ENCODE results near the gene R3HDML. TPM values are rescaled to one million over a fixed set of nuclear protein-coding genes. Genes with fewer than 3 reads are reported as not detected.

R3HDML gene
- total and polyA plus RNA-seq, 2 donors (not counting 1 experiment from before 2014, with no cell fraction given) = not detected

DNA sequence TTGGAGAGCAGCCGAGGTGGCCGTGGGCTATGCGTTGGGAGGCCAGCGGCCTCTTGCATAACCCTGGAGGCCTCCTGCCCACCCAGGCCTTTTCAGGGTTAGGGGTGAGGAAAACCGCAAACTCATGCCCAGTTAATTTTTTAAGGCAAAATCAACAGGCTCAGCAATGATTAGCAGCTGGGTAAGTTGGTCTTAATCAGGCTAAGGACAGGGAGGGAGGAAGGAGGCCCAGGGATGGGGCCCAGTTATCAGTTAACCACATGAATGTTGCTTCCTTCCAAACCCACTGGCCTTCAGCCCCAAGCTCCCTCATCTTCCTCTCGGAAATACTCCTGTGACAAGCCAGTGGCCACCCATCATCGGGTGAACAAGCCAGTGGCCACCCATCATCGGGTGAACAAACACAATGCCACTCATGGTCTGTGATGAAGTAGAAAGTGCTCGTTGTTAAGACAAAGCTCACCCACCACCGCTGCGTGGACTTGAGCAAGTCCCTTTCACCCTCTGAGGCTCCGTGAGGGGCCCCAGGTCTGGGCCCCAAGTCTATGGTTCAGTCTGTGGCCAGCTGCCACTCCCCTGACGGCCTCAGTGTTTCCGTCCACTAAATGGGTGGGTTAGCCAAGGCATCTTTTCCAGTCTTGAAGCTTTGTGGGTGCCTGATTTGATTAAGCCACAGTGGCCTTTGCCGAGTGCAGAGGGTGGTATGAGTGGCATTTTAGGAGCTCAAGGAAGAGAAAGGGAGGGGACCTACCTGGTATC lies 58.0 kb downstream of the R3HDML start:
- H3K4me3 ChIP-seq (ENCODE audit: control extremely low read depth in 1 of 5, extremely low read depth in 1 of 5, insufficient read depth in 1 of 5, low read depth in 2 of 5, low read length in 4 of 5) = no peak overlapping the region
- H3K27ac ChIP-seq (ENCODE audit: low read length in 2 of 2) = no peak overlapping the region
- H2AFZ ChIP-seq (ENCODE audit: insufficient read depth, low read depth, low read length, poor library complexity, severe bottlenecking) = no peak overlapping the region
- POLR2A ChIA-PET = interaction anchor here (0.7 kb wide), 1 partner anchor 16 kb away, joined by 5 read pairs; no protein-coding TSS in a partner anchor
- no peaks in the 10 kb centered on the region for H3K9me3 ChIP-seq (ENCODE audit: control extremely low read depth in 1 of 3, control insufficient read depth in 2 of 3, insufficient read depth in 1 of 3, low read length in 2 of 3)
- no peak for DNase-seq
- Mint-ChIP-seq H3K4me1 (no peaks in the 10 kb centered on the region), H3K4me3 (no peak overlapping the region), H3K27ac (no peak overlapping the region), H3K9me3 (ENCODE audit: insufficient read depth) (no peaks in the 10 kb centered on the region), H3K27me3 (peaks cover 25% of the 10 kb centered on the region)
- no peak overlapping the region for H3K4me2 ChIP-seq (replicated peaks; ENCODE audit: low read depth, low read length, poor library complexity, severe bottlenecking)
- CTCF ChIA-PET = interaction anchor here (3.5 kb wide), 1 partner anchor 11 kb away, joined by 15 read pairs; no protein-coding TSS in a partner anchor
- ATAC-seq (ENCODE audit: low read depth) = no peak
- intact Hi-C loops (cut with micrococcal nuclease) = no loop called here
- no peaks in the 10 kb centered on the region for H3K79me2 ChIP-seq (ENCODE audit: control insufficient read depth, insufficient read depth, low read length)
- H3K27me3 ChIP-seq (replicated peaks in 1 of 4; ENCODE audit: control extremely low read depth in 1 of 4, control insufficient read depth in 3 of 4, insufficient read depth in 4 of 4, low read length in 3 of 4) = peaks cover 0 to 9% (median 0%) of the 10 kb centered on the region in 4 experiments
- no peaks in the 10 kb centered on the region for H4K20me1 ChIP-seq (ENCODE audit: control insufficient read depth, insufficient read depth, low read length, poor library complexity, severe bottlenecking)
- H3K36me3 ChIP-seq (replicated peaks in 1 of 2; ENCODE audit: control extremely low read depth in 1 of 2, control insufficient read depth in 1 of 2, extremely low read depth in 1 of 2, insufficient read depth in 2 of 2, low read length in 1 of 2) = no peaks in the 10 kb centered on the region
- TF ChIP-seq CTCF (IDR thresholded peaks at IDR 0.05) = no peak
- no peak for TF ChIP-seq EZH2 (IDR thresholded peaks at IDR 0.05; ENCODE audit: borderline replicate concordance, insufficient read depth, low read depth, low read length, poor library complexity, severe bottlenecking)
- H3K9ac ChIP-seq (ENCODE audit: low read length) = no peak overlapping the region
- WGBS (ENCODE audit: insufficient coverage) = 80% methylated on average over 14 of the region's 15 CpGs
- no peaks in the 10 kb centered on the region for H3K4me1 ChIP-seq (ENCODE audit: control insufficient read depth in 2 of 2, insufficient read depth in 2 of 2, low read length in 2 of 2)

Measured in B cell (primary cell).